Fibroblast of skin of scalp (primary cell): ENCODE results near the gene DHRS7C.
"Not testable (repeated sequence)": the region's sequence is repeated elsewhere in the genome, so short reads cannot be mapped to it uniquely, and the experiment has no call there.

Source experiments
- DNase-seq: peaks from one replicate; pipeline ENCODE4 v3.0.0-alpha.2; 2013

DHRS7C gene

GRCh38 chr17:9810100-9810949, 18.9 kb upstream of the DHRS7C start:
- no peak for DNase-seq

- no peak for DNase-seq
Observed at GRCh38 chr17:9809409-9809808, 18.0 kb upstream of the DHRS7C start.

DNA sequence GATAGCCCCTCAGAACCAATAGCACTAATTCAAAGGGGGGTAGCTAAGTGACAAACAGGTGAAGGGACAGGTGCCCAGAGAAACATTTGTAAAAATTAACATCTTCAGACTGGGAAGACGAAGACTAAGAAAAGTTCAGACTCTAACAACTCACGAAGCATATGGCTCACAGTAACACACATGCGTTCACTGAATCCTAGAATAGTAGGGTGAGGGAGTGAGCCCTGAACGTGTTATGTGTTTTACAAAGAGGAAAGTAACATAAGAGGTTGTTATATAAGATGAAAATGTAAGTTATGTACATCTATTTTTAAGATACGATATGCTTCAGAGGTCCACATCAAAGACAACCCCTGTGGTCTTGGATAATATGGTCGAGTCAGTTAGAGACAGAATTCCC, 15.3 kb upstream of the DHRS7C start:
- no peak for DNase-seq

GRCh38 chr17:9805769-9806168, 14.4 kb upstream of the DHRS7C start:
- no peak for DNase-seq

GRCh38 chr17:9802697-9803096, 11.3 kb upstream of the DHRS7C start:
- no peak for DNase-seq

GRCh38 chr17:9802294-9802693, 10.9 kb upstream of the DHRS7C start:
- peak; percentile 20 for DNase-seq

DNA sequence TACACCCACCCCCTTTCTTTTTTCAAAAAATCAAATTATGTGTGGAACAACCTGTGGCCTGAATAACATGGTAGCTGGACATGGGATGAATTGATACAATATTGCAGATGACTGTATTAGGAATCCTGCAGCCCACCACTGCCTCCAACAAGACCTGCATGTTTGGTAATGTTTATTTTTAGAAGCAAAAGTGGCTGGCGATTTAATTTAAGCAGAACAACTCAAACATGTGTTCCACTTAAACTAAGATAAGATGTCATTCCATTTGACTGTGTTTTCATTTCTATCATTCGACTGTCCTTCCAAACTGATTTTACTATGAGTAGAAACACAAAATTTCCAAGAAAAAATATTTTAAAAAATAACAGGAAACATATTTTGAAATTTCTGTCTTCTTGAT, 10.1 kb upstream of the DHRS7C start:
- no peak for DNase-seq

- no peak for DNase-seq
Observed at GRCh38 chr17:9798724-9799123, 7.3 kb upstream of the DHRS7C start.

- DNase-seq: no peak
Observed at GRCh38 chr17:9798008-9798407, 6.6 kb upstream of the DHRS7C start.

- no peak for DNase-seq
Observed at GRCh38 chr17:9792181-9792840, 919 bp upstream of the DHRS7C start.

- DNase-seq: no peak
Observed at GRCh38 chr17:9790316-9790715, 1.1 kb downstream of the DHRS7C start.

DNA sequence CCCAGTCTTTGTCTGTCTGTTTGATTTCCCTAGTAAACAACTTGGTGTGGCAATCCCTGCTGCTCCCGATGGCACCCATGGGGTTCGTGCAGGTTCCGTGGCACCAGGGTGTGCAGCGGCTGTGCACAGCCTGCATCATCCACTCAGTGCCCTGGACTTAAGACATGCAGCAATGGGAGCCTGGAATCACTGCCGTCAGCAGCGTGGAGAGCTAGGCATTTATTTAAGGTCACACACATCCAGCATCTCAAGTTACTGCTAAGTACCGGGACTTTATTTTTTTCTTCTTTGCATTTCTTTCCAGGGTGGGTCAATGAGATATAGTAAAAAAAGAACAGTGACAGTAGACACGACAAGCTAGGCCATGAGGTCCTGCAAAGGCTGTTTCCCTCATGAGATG, 2.8 kb downstream of the DHRS7C start:
- DNase-seq: no peak

DNA sequence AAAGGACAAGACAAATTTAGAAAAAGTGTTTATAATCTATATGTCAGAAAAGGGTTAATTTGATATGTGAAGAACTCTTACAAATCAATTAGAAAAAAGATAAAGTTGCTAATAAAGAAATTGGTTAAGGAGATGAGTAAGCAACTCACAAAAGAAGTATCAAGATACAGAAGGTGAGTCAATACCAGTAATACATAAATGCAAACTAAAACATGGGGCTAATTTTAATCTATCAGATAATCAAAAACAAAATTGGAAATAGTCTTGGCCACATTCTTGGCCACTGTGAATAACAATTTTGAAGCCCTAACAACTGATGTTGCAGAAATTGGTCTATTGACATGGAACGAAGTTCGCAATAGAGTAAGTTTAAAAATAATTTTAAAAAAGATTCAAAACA, 6.8 kb downstream of the DHRS7C start:
- DNase-seq: no peak

DNA sequence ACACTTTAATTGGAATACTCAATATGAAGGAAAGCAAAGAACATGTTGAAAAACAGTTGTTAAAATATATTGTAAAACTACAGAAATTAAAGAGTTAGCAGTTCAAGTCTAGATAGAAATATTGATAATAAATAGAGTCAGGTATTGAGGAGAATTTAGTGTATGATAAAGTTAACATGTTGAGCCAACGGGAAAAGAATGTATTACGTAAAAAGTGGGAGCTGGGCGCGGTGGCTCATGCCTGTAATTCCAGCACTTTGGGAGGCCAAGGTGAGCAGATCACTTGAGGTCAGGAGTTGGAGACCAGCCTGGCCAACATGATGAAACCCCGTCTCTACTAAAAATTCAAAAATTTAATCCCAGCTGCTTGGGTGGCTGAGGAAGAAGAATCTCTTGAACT, 7.9 kb downstream of the DHRS7C start:
- DNase-seq: not testable (repeated sequence)

GRCh38 chr17:9783050-9783449, 8.3 kb downstream of the DHRS7C start:
- DNase-seq: no peak

- DNase-seq: no peak
Observed at GRCh38 chr17:9780552-9780951, 10.8 kb downstream of the DHRS7C start.

GRCh38 chr17:9776911-9777310, 14.5 kb downstream of the DHRS7C start:
- DNase-seq: no peak

- no peak for DNase-seq
Observed at GRCh38 chr17:9772658-9773057, 18.7 kb downstream of the DHRS7C start.

GRCh38 chr17:9771465-9771864, 19.9 kb downstream of the DHRS7C start:
- no peak for DNase-seq

- no peak for DNase-seq
Observed at GRCh38 chr17:9769036-9769695, 22.2 kb downstream of the DHRS7C start.

DNA sequence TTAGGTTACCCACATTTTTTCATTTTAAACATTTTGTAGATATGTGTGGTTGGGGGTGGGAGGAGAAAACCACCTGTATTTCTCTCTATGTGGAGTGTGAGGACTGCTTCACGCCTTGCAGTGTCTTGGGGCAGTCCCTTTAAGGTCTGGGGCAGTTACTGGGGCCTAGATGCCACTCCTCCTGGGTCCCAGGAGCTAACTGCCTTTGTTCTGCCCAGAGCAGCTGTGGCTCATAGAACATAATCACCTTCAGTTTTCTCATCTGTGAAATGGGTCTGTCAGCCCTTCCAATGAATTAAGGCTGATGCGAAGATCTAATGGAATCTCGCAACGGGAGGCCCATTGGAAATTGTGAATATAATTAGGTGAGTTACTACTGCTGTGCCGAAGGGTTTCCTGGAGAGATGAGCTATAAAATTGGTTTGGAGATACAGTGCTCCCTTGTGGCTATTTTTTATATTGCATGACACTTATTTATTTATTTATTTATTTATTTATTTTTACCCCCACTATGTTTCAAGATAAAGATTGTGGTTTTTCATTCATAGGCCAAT, 22.9 kb downstream of the DHRS7C start:
- DNase-seq: peak; percentile 45

DNA sequence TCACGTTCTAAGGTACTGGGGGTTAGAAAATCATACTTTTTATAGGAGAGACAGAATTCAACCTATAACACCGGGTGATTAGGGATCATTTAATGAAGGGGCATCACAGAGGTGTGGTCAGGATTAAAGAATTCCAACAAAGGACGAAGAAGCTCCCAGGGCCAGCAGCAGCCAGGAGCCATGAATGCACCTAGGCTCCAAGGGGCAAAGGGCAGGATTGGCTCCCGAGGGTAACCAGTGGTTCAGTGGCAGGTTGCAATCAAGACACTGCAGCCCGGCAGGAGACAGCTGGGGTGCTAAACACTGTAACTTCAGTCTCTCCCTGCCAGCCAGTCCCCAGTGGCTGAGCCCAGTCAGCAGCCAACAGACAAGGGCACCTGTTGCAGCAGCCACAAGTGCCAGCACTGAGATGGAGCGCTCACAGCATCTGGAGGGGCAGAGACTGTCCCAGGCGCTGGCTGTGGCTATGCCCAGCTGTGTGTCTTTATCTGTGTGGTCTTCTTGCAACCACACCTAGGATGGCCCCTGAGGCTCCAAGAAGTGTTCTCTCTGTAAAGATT, 23.9 kb downstream of the DHRS7C start:
- no peak for DNase-seq

DNA sequence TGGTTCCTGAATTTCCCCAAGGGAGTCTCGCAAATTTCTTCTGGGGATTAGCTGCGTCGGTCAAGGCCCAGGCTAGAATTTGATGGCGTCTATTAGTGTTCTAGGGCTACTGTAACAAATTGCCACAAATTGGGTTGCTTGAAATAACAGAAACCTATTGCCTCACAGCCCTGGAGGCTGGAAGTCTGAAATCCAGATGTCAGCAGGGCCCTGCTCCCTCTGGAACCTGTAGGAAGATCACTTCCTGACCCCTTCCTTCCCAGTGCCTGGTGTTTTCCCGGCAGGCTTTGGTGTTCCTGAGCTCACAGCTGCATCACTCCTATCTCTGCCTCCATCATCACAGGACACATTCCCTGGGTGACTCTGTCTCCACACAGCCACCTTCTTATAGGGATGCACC, 24.4 kb downstream of the DHRS7C start:
- DNase-seq: no peak
